ENCODE data around the gene SRRM2. TPM values are rescaled to one million over a fixed set of nuclear protein-coding genes. Genes with fewer than 3 reads are reported as not detected.

SRRM2 gene
- total RNA-seq, 1 donor from 2014 or later: 409 TPM

DNA sequence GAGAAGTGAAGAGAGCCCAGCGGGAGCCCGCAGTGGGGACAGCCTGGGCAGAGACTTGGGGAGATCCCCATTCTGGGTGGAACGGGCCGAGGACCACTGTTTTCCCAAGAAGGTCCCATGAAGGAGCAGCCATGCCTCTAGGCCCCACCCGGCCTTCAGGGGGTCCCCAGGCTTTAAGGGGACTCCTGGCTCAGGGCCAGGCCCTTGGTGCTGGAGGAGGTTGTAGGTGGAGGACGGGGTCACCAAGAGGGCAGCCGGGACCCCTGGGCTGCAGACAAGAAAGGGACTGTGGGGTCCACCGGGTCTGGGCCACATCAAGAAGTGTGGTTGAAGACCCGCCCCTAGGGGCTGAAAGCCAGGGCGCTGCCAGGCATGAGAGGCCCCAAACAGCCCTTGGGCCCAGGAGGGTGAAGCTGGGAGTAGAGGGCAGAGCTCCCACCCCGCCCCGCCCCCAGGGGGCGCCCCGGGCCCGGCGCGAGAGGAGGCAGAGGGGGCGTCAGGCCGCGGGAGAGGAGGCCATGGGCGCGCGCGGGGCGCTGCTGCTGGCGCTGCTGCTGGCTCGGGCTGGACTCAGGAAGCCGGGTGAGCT lies 64.4 kb downstream of the SRRM2 start, which contains the start of gene PRSS21:
Gene PRSS21 (plus strand): TSS at position 487 of the 589 bp plus-strand sequence. CDS start 32 bp downstream, at position 519.
- Histone ChIP-seq H3K27me3 (ENCODE audit: insufficient read depth, low read length) (peaks cover 15% of the 10 kb centered on the region), H3K4me3 (ENCODE audit: insufficient read depth, low read depth, low read length) (no peak within 1 kb of the TSS), H3K9me3 (ENCODE audit: insufficient read depth, low read depth, low read length) (no peaks in the 10 kb centered on the region), H3K4me1 (ENCODE audit: insufficient read depth, low read length) (no peaks in the 10 kb centered on the region), H4K20me1 (ENCODE audit: insufficient read depth, low read length) (no peaks in the 10 kb centered on the region), H3K4me2 (ENCODE audit: low read length) (no peak within 1 kb of the TSS), H3K27ac (ENCODE audit: low read depth, low read length) (no peak within 1 kb of the TSS), H3K79me2 (ENCODE audit: insufficient read depth, low read length) (no peaks in the 10 kb centered on the region), H3K36me3 (ENCODE audit: insufficient read depth, low read length) (no peaks in the 10 kb centered on the region), H3K9ac (ENCODE audit: low read length) (no peak within 1 kb of the TSS), H2AFZ (ENCODE audit: low read depth, low read length) (no peak within 1 kb of the TSS)
- Mint-ChIP-seq H3K27ac (ENCODE audit: unreplicated experiment) (no peak within 1 kb of the TSS), H3K4me3 (ENCODE audit: unreplicated experiment) (no peak within 1 kb of the TSS), H3K9me3 (ENCODE audit: unreplicated experiment) (no peaks in the 10 kb centered on the region), H3K27me3 (ENCODE audit: low read depth, unreplicated experiment) (peaks cover 19% of the 10 kb centered on the region), H3K4me1 (ENCODE audit: low read depth, unreplicated experiment) (peaks cover 6% of the 10 kb centered on the region), H3K36me3 (ENCODE audit: low read depth, unreplicated experiment) (no peaks in the 10 kb centered on the region)
- no peak for FAIRE-seq
- no peak for DNase-seq (ENCODE audit: low read depth)
- TF ChIP-seq EZH2 (IDR thresholded peaks at IDR 0.05; ENCODE audit: insufficient read depth, low read length): no peak
- TF ChIP-seq, protein P1, sequence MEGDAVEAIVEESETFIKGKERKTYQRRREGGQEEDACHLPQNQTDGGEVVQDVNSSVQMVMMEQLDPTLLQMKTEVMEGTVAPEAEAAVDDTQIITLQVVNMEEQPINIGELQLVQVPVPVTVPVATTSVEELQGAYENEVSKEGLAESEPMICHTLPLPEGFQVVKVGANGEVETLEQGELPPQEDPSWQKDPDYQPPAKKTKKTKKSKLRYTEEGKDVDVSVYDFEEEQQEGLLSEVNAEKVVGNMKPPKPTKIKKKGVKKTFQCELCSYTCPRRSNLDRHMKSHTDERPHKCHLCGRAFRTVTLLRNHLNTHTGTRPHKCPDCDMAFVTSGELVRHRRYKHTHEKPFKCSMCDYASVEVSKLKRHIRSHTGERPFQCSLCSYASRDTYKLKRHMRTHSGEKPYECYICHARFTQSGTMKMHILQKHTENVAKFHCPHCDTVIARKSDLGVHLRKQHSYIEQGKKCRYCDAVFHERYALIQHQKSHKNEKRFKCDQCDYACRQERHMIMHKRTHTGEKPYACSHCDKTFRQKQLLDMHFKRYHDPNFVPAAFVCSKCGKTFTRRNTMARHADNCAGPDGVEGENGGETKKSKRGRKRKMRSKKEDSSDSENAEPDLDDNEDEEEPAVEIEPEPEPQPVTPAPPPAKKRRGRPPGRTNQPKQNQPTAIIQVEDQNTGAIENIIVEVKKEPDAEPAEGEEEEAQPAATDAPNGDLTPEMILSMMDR (IDR thresholded peaks at IDR 0.05; ENCODE audit: insufficient read depth, low read depth, low read length): no peak

DNA sequence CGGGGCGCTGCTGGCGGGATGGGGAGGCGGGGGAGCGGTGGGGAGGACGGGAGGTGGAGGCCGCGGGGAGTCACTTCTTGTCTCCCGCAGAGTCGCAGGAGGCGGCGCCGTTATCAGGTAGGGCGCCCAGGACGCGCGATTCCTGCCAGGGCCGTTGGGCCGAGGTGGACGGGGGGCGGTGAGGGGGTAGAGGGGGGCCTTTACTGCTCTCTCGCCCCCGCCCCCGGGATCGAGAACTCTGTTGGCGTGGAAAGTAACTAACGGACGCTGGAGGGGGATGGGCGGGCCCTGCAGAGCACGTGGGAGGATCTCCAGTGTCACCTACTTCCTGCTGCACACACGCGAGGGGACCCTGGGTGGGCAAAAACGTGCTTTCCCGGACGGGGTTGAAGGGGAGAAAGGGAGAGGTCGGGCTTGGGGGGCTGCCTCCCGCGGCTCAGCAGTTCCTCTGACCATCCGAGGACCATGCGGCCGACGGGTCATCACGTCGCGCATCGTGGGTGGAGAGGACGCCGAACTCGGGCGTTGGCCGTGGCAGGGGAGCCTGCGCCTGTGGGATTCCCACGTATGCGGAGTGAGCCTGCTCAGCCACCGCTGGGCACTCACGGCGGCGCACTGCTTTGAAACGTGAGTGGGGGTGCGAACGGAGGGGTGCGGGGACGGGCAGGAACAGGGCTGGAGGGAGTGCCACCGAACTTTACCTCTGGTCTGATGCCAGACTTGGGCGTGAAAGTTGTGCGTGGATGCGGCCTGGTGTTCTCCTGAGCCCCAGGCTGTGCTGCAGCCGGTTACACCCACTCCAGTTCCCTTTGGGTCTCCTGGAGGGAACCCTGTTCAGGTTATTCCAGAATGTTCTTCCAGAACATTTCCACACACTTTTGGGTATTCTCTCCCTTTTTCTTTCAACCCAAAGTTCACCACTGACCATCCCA lies 65.2 kb downstream of the SRRM2 start:
- H3K36me3 ChIP-seq (ENCODE audit: insufficient read depth, low read length): no peaks in the 10 kb centered on the region
- Mint-ChIP-seq H3K4me3 (ENCODE audit: unreplicated experiment) (no peak overlapping the region), H3K9me3 (ENCODE audit: unreplicated experiment) (no peaks in the 10 kb centered on the region), H3K36me3 (ENCODE audit: low read depth, unreplicated experiment) (no peaks in the 10 kb centered on the region), H3K27ac (ENCODE audit: unreplicated experiment) (no peak overlapping the region), H3K4me1 (ENCODE audit: low read depth, unreplicated experiment) (peaks cover 4% of the 10 kb centered on the region), H3K27me3 (ENCODE audit: low read depth, unreplicated experiment) (peaks cover 15% of the 10 kb centered on the region)
- no peak overlapping the region for H3K9ac ChIP-seq (ENCODE audit: low read length)
- H3K4me3 ChIP-seq (ENCODE audit: insufficient read depth, low read depth, low read length): no peak overlapping the region
- no peak overlapping the region for H2AFZ ChIP-seq (ENCODE audit: low read depth, low read length)
- no peaks in the 10 kb centered on the region for H3K4me1 ChIP-seq (ENCODE audit: insufficient read depth, low read length)
- no peak overlapping the region for H3K4me2 ChIP-seq (ENCODE audit: low read length)
- no peaks in the 10 kb centered on the region for H3K79me2 ChIP-seq (ENCODE audit: insufficient read depth, low read length)
- H3K27ac ChIP-seq (ENCODE audit: low read depth, low read length): no peak overlapping the region
- peaks cover 16% of the 10 kb centered on the region for H3K27me3 ChIP-seq (ENCODE audit: insufficient read depth, low read length)
- no peak for FAIRE-seq
- TF ChIP-seq, protein P1 (IDR thresholded peaks at IDR 0.05; ENCODE audit: insufficient read depth, low read depth, low read length): no peak
- no peak for TF ChIP-seq EZH2 (IDR thresholded peaks at IDR 0.05; ENCODE audit: insufficient read depth, low read length)
- no peak for DNase-seq (ENCODE audit: low read depth)
- H4K20me1 ChIP-seq (ENCODE audit: insufficient read depth, low read length): no peaks in the 10 kb centered on the region
- no peaks in the 10 kb centered on the region for H3K9me3 ChIP-seq (ENCODE audit: insufficient read depth, low read depth, low read length)
